GM19351 (cell line): Measurements from ENCODE around the gene ZNF185.
A peak's percentile ranks its signal among the peaks of the same experiment; 100 is the strongest.

Experiments used
- ATAC-seq: cut with Tn5 transposase; IDR thresholded peaks from one replicate; pipeline ENCODE4 v1.9.1; 2021; ENCODE audit warnings: mild to moderate bottlenecking, moderate library complexity; ENCODE audit not compliant: unreplicated experiment

Gene ZNF185

DNA sequence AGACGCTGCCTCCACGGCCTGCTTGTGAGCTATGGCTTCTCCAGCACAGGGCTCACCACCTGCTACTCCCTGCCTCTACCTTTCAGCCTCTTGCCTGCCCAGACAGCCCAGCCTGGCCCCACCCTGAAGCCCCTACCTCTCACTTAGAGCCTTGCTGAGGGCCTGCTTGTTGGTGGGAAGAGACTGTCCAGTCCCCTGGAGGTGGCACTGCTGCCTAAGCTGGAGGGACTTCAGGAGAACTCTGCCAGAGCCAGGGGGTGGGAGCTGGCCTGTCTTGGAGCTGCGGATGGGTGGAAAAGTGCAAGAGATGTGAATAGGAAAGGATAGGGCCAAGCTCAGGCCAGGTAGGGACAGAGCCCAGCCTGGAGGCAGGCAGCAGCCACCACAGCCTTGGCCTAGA is 2.7 kb upstream of the ZNF185 start:
- ATAC-seq = no peak

DNA sequence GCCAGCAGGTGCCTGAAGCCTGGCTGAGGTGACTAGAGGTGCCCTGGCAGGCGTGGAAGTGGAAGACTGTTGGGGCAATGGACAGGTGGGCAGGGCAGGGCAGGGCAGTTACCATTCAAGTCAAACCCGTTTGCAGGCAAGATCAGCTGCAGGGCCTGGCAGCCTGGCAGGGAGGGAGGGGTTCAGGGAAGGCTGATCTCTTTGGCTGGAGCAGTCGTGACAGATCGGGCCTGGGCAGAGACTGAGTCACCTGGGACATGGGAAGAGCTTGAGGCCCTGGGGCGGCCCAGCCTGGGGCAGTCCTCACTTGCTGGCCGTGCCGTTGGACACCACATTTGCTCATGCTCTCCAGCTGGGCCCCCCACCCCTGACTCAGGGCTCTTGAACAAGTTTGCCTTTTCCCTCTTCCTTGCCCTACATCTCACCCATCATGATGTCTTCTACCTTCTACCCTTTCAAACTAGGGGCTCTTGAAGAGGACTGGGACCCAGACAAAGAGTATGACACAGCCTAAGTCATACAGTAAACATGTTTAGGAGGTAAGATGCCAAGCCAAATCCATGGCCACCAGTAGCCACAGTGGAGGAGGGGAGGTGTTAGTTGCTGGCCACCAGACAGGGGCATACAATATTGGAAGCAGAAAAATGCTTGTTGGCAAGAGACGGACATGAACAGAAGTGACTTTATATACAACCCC is 2.0 kb upstream of the ZNF185 start:
- no peak for ATAC-seq

DNA sequence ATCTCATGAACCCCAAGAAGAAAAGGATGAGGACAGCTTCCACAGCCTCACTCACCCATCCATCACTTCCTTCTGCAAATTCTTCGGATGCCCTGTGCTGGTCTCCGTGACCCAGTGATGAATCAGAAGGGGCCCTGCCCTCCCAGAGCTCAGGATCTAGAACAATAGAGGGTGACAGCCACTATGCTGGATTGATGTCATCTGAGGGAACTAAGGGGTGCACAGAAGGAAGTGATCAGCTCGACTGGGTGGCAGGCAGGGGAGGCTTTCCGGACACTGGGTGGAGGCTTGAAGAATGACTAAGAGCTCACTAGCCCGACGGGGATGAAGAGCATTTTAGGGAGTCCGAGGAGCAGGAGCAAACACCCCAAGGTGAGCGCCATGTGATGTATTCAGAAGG is 1.4 kb upstream of the ZNF185 start:
- ATAC-seq = no peak

DNA sequence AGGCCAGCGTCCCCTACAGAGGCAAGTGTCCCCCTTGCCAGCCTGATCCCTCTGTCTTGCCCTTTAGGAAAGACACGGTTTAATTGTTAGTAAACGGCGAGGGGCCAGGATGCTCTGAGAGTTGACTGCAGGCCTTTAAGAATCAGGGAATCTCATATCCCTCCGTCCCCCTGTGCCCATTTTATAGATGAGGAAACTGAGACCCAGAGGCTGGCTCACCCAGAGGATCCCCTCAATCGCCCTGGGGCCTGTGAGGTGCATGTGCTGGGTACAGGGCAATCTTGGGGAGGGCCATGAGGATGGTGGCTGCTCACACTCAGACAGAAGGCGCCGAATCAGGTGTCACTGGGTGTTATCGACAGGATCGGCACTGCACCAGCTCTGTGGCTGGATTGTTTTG is 575 bp downstream of the ZNF185 start:
- ATAC-seq = no peak

DNA sequence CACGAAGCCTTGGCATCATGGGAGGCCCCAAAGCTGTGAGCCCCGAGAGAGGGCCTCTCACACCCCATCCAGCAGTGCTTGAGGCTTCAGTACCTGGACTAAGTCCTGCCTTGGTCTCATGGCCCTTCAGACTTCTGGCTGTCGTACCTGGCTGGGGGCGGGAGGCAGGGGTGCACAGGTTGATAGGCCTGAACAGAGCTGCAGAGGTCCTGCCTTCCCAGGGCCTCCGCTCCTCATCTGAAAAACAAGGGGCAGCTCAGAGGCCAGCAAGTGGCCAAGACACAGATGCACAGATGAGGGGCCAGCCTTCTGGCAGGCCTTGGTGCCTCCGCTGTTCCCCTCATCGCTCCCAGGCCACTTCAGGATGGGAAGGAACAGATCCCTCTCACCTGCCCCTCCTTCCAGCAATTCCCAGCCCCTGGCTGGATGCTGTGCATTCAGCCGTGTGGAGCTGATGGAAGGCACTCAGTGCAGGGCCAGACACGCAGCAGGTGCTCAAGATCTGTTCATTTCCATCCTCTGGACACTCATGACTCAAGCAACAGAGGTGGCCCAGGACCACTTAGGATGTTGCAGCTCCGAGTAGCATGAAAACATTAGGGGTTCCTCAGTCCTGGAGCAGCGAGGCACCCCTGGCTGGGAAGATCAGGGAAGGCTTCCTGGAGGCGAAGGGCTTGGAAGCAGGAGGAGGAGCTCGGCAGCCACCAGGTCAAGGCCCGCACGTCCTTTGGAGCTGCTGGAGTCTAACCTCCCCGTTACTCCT is 1.4 kb downstream of the ZNF185 start:
- ATAC-seq = no peak

DNA sequence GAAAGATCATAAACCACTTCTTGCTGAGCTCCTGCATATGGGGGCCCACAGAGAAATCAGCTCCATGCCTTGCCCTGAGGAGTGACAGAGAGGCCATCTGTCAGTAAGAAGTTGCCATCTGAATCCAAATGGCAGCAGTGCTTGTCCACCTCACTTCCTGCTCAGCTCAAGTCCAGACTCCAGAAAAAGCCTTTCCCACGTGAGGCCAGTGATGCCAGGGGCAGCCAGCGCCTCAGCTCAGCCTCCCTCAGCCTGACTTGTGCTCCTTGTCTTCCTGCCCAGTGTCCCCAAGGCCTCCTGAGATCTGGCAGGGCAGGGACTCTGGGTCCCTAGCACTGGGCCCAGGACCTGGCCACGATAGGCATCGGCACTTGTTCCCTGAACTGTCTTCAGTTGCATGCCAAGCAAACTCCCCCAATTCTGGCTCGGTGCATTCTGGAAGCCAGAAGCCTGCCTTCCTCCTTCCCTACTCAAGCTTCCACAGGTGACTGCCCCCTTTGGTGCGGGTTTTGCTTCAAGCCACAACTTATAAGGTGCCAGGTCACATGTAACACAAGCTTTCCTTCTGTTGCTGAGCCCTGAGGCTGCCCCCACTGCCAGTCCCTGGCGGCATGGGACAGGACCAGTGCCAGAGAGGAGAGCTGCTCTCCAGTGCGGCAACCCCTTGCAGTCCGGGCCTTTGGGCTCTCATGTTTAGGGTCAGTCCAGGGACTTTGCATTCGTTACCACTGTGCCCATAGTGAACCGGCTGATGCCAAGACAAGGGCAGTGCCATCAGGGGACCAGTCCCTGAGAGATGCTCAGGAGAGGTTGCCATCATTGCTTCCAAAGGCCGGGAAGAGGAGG is 2.2 kb downstream of the ZNF185 start:
- no peak for ATAC-seq

DNA sequence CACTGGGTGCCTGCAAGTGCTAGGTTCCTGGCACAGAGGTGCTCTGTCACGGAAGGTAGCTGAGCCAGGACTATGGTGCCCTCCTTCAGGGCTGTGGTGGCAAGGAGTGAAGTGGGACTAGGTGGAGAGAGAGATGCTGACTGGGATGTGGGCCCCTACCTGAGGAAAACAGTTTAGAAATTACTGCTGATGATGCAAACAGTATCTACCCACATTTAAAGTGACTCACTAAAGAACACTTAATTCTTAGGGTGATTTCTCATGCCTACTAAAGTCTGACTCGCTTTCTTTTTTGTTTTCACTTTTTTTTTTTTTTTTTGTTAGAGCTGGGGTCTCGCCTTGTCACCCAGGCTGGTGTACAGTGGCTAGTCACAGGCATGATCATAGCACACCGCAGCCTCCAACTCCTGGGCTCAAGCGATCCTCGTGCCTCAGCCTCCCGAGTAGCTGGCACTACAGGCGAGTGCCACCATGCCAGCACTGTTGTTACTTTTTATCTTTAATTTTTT is 3.1 kb downstream of the ZNF185 start:
- ATAC-seq = no peak

DNA sequence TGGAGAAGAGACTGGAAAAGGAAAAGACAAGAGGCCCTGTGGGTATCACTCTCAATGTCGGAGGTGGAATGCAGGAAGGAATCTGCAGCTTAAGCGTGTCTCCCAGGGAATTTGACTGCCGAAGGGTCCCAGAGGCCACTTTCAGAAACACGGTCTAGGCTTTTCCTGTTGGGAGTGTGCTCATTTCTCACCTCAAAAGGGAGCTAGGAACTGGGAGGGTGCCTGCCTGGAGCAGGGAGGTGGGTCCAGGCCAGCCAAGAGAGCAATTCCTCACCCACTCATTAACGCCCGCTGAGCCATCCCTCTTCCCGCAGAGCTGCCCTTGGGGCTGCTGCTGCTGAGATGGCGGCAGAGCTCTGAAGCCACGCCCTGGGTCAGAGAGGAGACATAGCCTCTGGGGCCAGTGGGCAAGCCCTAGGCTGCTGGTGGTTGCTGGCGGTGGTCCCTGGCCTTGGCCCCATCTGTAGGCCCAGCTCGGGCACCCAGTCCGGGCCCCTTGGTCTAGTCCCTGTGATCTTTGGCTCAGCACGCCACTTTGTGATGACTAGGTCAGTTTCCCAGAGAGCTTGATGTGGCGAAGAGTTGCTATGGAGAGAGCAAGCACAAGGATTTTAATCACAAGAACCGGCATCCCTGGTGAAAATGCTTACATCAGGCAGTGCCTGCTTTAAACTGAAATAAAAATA is 4.1 kb downstream of the ZNF185 start:
- ATAC-seq = no peak

DNA sequence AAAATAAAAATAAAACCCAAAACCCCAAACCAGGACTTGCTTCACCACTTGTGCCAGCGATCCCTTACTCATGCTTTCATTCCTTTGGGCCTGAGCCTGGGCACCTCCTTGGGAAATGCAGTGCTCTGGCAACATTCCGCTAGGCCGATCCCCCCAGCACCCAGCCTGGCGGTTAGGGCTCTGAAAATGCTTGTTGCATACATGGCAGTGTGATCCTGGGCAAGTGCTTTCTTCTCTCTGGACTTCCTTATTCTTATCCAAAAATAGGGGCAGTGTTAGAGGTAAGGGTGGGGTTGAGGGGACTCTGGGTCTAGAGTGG is 4.6 kb downstream of the ZNF185 start:
- no peak for ATAC-seq

DNA sequence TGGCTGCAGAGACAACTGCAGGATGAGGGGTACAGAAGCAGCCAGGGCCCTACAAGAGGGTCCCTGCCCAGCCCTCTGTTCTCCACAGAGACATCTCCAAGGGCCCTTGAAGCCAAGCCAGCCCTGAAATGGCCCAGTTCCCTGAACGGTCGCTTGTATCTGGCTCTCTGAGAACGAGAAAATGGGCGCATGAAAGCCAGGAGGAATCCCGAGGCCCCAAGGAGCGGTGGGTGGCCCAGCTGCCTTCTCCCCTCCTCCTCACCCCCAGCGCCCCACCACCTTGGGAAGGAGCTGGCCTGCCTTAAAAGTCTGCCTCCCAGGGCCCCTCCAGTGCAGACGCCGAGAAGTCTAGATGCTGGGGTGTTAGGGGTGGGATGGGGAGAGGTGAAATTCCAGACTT is 5.7 kb downstream of the ZNF185 start:
- no peak for ATAC-seq

DNA sequence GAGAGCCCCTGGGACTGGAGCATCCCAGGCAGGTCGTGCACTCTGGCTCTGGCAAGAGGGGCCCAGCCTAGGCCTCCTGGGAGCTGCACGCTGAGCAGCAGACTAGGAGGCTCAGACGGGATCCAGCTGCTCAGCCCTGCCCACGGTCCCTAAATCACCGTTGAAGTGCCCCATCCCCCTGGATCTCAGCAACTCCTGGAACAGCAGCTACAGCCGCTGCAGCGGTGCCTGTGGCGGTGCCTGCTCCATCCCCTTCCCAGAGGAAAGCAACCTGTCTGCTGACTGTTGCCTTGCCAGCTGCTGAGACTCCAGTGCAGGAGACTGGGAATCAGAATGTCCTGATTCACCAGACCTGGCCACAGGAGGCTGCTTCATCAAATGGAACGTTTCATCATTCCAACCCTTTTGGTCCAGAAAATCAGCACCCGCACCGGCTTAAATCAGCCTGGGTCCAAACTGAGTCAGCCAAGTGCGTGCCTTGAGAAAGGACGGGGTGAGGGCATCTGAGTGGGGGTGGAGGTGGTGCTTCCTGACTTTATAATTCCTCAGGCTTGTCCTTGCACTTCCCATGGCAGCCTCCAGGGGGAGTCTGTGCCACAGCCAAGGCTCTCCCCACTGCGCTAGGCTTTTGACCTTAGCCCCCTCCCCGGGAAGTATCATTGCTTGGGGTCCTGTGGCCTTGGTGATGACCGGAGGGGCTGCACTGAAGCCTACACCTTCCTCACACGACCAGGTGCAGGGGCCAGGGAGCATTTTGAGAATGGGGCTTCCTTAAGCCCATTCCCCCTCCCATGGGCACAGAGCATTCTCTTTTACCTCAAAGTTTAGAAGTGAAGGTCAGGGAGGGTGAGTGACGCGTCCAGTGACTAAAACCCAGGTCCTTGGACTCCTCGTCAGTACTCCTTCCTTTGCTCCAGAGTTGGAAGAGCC is 6.5 kb downstream of the ZNF185 start:
- ATAC-seq = no peak

DNA sequence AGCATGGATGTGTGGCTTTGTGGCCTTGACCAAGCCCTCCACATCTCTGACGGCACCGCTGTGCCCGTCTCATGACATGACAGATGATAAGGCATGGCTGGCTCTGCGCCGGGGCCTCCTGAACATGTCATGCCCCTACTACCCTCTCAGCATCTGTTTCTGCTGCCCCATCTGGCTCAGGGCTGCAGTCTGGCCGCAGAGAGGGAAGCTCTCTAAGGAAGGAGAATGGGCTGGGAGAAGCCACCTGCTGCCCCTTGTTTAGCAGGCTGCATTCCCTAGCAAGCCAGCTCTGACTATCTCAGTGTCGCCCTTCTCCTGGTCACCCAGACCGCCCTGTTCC is 7.2 kb downstream of the ZNF185 start:
- ATAC-seq = no peak

DNA sequence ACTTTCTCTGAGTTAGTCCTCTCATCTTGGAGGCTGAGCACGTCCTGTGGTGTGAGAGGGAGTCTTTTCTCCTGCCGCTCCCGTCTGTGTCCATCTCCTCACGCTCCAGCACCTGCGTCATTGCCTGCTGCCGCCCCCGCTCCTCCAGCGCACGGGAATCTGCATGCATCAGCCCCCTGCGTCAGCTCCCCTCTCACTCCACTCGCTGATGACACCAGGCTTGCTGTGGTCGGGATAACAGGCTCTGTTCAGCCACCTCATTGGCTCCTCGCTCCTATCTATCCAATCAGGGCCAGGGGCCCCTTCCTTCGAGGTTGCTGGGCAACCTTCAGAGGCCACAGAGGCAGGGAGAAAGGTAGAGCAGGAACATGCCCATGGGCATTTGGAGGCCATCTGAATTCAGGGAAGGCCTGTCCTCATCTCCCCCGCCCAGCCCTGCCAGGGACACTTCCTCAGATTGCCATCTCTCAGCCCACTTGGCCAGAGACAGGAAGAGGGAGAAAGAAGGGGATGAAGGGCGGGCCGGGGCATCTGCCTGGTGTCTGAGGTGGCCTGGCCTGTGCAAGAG is 9.3 kb downstream of the ZNF185 start:
- ATAC-seq = no peak

DNA sequence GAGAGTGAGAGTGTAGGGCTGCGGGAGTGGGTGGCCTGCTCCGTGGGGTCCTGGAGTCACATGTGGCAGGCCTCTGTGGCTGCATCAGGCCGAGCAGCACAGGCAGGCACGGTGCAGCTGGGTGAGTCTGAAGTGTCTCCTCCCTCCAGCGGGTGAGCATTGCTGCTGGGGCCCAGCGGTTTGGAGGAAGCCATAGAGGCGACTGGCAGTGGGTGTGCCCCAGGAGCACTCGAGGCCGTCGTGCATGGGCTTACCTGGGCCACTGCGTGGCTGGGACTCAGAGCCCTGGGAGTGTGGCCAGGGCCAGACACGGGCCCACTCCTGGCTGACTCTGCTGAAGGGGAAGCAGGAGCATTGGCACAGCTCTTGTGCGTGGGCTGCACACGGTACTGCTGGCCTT is 10.6 kb downstream of the ZNF185 start:
- no peak for ATAC-seq

DNA sequence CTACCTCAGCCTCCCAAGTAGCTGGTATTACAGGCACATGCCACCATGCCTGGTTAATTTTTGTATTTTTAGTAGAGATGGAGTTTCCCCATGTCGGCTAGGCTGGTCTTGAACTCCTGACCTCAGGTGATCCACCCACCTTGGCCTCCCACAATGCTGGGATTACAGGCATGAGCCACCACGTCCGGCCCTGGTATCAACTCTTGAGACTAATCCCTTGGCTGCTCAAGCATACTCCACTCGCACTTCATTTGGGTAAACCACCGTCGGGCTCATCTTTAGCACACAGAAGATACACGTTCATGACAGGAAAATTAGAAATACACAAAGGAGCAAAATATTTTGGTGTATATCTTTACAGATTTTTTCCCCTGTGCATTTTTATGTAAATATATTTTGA is 12.2 kb downstream of the ZNF185 start:
- ATAC-seq = peak; percentile 55

DNA sequence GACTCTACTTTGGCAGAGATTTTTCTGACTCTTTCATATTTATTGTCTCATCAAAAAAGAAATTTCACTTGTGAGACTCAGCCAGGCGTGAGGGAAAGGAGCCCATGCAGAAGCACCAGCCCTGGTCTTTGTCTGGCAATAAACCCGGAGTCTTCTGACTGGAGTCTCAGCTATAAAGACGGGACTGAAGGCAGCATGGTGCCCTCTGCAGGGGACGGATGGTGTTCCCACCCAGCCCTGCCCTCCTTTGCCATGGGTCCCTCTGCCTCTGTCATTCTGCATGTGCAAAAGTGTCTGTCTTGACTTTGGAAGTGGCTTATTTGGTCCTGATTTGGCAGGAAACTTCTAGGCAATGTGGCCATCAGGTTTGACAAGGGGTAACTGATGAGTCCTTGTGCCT is 14.2 kb downstream of the ZNF185 start:
- no peak for ATAC-seq

DNA sequence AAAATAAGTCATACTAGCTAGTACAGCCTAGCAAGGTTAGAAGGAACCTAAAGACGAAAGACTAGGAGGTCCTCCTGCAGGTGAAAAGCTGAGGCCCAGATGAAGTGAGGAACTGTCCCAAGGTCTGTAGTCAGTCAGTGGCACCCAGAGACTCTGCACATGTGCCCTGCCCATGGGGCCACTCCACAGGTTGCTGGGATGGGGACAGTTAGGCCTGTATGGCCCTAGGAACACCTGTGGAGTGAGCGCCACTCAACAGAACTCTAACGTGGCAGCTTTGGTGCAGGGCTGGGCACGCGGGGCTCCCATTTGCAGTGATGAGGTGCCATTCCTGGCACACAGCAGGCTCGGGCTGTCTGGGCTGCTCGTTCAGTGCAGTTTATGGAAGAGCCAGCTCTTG is 14.8 kb downstream of the ZNF185 start:
- no peak for ATAC-seq

DNA sequence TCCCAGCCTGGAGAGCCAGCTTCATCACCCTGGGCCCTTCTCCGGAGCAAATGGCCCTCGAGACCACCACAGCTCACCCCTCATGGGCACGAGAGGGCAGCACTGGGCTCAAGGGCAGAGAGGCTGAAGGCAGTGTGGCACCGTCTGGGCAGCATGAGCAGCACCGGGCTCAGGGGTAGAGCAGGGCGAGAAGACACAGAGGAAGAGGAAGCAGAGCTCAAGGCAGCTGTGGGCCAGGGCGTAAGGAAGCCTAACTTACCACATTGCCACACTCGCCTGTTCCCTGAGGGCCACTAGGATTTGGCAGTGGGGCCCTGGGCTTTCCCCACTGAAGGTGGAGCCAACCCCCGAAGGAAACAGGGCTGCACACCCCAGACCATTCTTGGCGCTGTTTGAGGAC is 15.5 kb downstream of the ZNF185 start:
- ATAC-seq = no peak

DNA sequence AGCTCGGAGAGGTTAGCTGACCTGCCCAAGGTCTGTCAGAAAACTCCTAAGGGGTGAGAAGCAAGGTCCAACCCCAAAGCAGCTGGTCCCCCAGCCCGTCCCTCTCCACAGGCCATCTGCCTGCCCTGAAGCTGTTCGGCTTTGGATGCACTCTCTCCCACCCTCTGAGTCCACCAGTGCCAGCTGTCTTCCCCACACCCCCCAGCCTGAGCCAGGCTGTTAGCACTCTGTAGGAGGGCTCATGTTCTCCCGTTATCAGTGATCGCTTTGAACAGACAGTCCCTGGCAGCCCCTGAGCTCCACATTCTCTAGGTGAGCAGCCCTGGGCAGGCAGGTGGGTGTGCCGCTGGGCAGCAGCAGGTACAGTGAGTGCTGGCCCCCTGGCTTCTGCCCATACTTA is 16.0 kb downstream of the ZNF185 start:
- no peak for ATAC-seq
